ENCODE results near the gene ATP4A. TPM values are rescaled to one million over a fixed set of nuclear protein-coding genes. Genes with fewer than 3 reads are reported as not detected.

ATP4A gene
- total RNA-seq, 2 experiments from 2014 or later = not detected

DNA sequence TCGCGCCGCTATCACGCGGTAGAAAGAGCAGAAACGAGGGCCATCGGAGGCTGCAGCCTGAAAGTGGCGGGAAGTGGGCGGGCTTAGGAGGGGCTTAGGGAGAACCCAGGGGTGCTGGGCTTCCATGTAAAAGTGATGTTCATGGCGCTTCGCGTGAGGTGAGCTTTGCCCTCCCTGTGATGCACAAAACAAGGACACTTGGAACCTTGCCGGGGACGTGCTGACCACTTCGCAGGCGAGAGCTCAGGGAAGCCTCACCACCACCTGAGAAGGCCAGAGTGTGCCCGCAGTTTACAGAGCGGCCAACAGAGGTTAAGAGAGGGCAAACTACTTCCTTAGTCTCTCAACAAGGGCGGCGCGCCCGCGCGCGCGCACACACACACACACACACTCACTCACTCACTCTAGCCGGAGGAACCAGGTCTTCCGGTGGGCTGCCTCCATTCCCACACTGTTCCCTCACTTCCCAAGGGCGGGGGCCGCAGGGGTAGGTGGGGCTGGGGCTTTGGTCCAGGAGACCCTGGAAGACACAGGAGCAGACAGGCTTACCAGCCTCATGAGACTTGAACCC, 29.6 kb downstream of the ATP4A start:
- ATAC-seq = peak; percentile 86
- Mint-ChIP-seq H3K36me3 (ENCODE audit: low read depth) (no peaks in the 10 kb centered on the region), H3K9me3 (ENCODE audit: low read depth) (no peaks in the 10 kb centered on the region), H3K27ac (peak overlapping the region; percentile 31), H3K4me1 (peaks cover 10% of the 10 kb centered on the region), H3K4me3 (peak overlapping the region; percentile 46), H3K27me3 (peaks cover 24% of the 10 kb centered on the region)
- intact Hi-C loops (cut with DNase I, micrococcal nuclease) = no loop called here
- ChIA-PET CTCF (interaction anchor here (1.0 kb wide), 1 partner anchor 15 kb away, joined by 3 read pairs; no protein-coding TSS in a partner anchor), POLR2A (no interaction called here)
- DNase-seq = peak; percentile 67

DNA sequence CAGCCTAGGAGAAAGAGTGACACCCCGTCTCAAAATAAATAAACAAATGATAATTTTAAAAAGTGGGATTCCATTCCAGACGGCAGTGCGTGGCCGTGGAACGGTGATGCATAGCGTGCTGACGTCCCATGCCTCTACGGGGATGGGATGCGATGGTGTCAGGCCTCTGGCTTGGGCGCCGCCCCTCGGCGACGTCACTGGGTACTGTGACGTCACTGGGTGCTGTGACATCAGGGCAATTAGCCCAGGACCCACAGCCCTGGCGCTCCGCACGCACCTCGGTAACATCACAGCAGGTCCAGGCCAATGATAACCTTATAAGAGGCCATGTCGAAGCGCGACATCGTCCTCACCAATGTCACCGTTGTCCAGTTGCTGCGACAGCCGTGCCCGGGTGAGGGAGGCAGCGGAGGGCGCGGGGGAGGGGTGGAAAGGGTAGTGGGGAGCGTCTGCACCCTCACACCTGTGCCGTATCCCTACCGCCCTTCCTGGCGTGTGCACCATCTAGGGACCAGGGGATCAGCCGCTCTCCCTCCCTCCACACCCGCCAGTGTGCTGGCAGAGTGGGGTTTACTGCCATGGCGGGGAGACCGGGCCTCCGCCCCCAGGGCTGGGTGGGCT, 30.1 kb downstream of the ATP4A start, which contains the start of gene GAPDHS:
GAPDHS (plus strand) TSS at position 256 of the 621 bp plus-strand sequence; CDS start at position 328, 72 bp downstream.
- intact Hi-C loops (cut with DNase I, micrococcal nuclease) = no loop called here
- ChIA-PET POLR2A (no interaction called here), CTCF (interaction anchor here (1.0 kb wide), 1 partner anchor 15 kb away, joined by 3 read pairs; no protein-coding TSS in a partner anchor)
- peak within 1 kb of the TSS; percentile 46 for H3K4me3 Mint-ChIP-seq
- H3K9me3 Mint-ChIP-seq (ENCODE audit: low read depth) = no peaks in the 10 kb centered on the region
- peak within 1 kb of the TSS; percentile 31 for H3K27ac Mint-ChIP-seq
- DNase-seq (peak; percentile 23), ATAC-seq (peak; percentile 14)
- H3K36me3 Mint-ChIP-seq (ENCODE audit: low read depth) = no peaks in the 10 kb centered on the region
- H3K27me3 Mint-ChIP-seq = peaks cover 30% of the 10 kb centered on the region
- H3K4me1 Mint-ChIP-seq = peaks cover 10% of the 10 kb centered on the region

DNA sequence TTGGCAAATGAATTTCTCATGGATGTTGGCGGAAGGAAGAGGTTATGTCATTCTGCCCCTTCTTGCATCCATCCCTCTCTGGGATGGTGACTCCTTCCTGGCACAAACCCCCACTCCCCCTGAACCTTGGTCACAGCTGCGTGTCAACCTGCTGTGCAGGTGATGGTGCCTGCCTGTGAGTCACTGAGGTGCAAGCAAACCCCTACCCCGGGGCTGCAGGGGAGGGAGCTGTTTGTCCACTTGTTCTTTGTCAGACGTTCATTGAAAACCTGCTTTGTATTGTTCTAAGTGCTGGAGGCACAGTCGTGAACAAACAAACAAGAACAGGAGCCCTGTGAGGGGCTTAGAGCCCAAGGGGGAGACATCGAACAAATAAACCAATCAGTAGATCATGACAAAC, 32.2 kb downstream of the ATP4A start:
- no peaks in the 10 kb centered on the region for H3K9me3 Mint-ChIP-seq (ENCODE audit: low read depth)

DNA sequence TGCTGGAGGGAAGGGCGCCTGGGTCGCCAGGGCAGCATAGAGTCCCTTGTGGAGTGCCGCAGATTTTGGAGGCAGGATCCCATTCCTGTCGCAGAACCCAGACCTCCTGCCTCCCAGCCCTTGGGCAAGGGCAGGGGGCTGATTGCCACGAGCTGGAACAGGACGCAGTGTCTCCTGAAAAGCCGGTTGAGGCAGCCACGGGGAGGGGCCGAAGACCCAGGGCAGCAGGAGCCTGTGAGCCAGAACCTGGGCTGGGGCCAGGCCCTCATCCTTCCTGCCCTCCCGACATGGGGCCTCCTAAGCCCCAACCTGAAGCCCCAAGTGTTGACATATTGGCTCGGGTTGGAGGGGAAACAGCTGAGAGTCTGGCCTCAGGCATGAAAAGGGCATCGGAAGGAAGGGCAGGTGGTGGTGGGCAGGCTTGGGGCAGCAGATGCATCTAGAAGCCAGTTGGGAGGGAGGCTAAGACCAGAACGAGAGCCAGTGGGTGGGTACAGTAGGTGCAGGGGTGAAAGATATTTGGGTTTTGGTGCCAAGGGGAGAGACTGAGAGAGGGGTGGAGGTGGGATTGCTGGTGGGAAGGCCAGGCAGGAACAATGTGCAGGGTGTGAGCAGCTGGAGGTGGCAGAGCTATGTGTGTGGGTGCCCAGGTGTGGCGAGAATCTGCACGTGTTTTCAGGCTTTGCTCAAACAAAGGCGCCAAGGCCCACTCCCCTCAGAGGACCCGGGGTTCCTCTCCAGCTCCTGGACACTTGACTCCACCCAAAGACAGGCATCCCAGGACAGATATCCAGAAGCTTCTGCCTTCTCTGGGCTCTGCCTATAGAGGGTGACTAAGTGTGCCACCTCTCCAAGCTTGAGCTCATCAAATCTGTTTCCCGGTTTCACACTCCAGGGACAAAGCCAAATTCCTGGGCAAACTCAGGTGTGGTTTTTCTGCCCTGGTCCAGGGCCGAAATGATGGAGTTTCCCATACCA, 33.9 kb downstream of the ATP4A start:
- Mint-ChIP-seq H3K4me1 (peaks cover 10% of the 10 kb centered on the region), H3K9me3 (ENCODE audit: low read depth) (no peaks in the 10 kb centered on the region), H3K36me3 (ENCODE audit: low read depth) (no peaks in the 10 kb centered on the region), H3K4me3 (no peak overlapping the region), H3K27ac (no peak overlapping the region), H3K27me3 (peaks cover 33% of the 10 kb centered on the region)
- DNase-seq (no peak), ATAC-seq (no peak)
- POLR2A ChIA-PET = no interaction called here
- CTCF ChIA-PET = interaction anchor here (0.8 to 0.9 kb wide), 2 partner anchors 15 to 37 kb away, joined by 3 to 4 read pairs; no protein-coding TSS in a partner anchor
- intact Hi-C loops (cut with DNase I, micrococcal nuclease) = no loop called here

More for the DNA sequence above, 32.2 kb downstream of the ATP4A start:
- peaks cover 35% of the 10 kb centered on the region for H3K27me3 Mint-ChIP-seq
- H3K4me3 Mint-ChIP-seq = no peak overlapping the region
- ChIA-PET POLR2A (no interaction called here), CTCF (no interaction called here)
- intact Hi-C loops (cut with DNase I, micrococcal nuclease) = no loop called here
- peaks cover 10% of the 10 kb centered on the region for H3K4me1 Mint-ChIP-seq
- DNase-seq (no peak), ATAC-seq (no peak)
- H3K36me3 Mint-ChIP-seq (ENCODE audit: low read depth) = no peaks in the 10 kb centered on the region
- H3K27ac Mint-ChIP-seq = no peak overlapping the region

DNA sequence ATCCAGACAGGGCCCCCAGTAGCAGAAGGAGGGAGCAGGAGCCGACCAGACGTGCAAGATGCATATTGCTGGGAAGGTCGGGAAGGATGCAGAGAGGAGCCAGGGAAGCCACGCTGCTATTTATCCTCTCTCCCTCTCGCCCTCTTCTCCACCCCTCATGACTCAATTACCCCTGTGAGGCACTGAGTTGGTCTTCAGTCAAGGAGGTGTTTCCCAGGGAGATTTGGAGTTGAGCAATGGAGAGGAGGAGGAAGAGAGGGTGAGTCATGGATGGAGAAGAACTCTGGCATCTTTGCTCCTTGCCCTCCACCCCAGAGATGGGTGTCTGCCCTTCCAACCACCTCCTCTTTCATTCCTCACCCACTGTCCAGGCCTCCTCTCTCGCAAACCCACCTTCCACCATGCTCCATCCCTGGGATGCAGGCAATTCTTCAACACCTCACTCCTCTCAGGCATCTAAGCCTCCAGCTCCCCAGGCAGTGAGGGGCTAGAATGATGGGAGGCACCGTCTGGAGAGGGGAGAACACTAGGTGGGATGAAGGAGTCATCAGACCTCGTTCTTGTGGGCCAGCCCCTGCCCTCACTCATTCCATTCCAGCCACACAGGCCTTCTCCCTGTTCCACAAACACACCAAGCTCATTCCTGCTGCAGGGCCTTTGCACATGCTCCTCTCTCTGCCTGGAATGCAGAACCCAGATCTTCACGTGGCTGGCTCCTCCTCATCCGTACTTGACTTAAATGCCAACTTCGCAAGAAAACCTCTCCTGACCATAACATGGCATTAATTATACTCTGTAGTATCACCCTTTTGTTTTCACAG, 35.0 kb downstream of the ATP4A start, which contains the start of gene SBSN:
SBSN (minus strand) TSS at position 94 of the 821 bp plus-strand sequence; CDS start at position 64, 30 bp downstream.
- no peak within 1 kb of the TSS for H3K4me3 Mint-ChIP-seq
- intact Hi-C loops (cut with DNase I, micrococcal nuclease) = no loop called here
- H3K9me3 Mint-ChIP-seq (ENCODE audit: low read depth) = no peaks in the 10 kb centered on the region
- CTCF ChIA-PET = no interaction called here
- H3K4me1 Mint-ChIP-seq = peaks cover 4% of the 10 kb centered on the region
- H3K36me3 Mint-ChIP-seq (ENCODE audit: low read depth) = no peaks in the 10 kb centered on the region
- peaks cover 32% of the 10 kb centered on the region for H3K27me3 Mint-ChIP-seq
- ATAC-seq (no peak), DNase-seq (no peak)
- POLR2A ChIA-PET = no interaction called here
- no peak within 1 kb of the TSS for H3K27ac Mint-ChIP-seq

DNA sequence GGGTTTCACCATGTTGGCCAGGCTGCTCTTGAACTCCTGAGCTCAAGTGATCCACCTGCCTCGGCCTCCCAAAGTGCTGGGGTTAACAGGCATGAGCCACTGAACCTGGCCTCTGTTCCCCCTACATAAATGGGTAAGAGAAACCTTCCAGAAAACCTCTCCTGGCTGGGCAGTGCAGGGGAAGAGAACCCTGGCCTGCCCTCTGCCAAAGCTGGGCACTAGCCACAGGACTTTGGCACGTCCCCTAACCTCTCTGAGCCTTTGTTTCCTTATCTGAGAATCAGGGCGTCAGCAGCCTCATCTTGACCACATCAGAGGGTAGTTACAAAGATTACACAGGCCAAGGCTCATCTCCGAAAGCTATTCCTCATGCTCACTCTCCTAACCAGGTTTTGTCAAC, 37.6 kb downstream of the ATP4A start:
- intact Hi-C loops (cut with DNase I, micrococcal nuclease) = no loop called here
- no peak overlapping the region for H3K27ac Mint-ChIP-seq
- no peak overlapping the region for H3K4me3 Mint-ChIP-seq
- no peaks in the 10 kb centered on the region for H3K36me3 Mint-ChIP-seq (ENCODE audit: low read depth)
- H3K27me3 Mint-ChIP-seq = peaks cover 21% of the 10 kb centered on the region
- ATAC-seq = no peak
- DNase-seq = no peak
- no peaks in the 10 kb centered on the region for H3K4me1 Mint-ChIP-seq
- ChIA-PET CTCF (interaction anchor here (1.2 kb wide), 1 partner anchor 15 kb away, joined by 3 read pairs; no protein-coding TSS in a partner anchor), POLR2A (no interaction called here)
- H3K9me3 Mint-ChIP-seq (ENCODE audit: low read depth) = no peaks in the 10 kb centered on the region

DNA sequence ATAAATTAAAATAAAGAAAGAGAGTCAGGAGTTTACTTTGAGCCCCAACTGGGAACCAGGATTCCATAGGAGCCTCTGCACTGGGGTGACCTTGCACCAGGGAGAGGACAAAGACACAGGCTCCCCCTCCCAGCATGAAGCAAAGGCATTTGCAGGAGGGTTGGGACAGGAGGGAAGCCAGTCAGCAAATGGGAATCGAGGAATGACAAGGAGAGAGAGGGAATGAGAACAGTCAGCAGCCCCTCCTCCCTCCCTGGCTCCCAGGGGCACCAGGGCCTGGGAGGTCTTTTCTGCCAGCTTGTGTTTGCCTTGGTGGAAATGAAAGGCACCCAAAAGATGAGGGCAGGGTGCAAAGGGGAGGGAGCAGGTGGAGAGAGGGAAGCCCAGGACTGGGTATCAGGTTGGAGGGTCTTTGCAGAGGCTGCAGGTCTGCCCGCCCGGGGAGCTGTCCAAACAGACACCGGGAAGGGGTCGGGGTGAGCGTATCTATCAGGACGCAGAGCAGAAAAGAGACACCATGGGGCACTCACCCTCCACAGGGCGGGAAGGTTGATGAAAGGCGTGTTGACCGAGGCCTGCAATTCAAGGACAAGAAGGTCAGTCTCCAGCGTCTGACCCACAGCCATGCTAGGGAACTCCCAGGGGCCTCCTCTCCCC, 39.1 kb downstream of the ATP4A start:
- H3K4me1 Mint-ChIP-seq = no peaks in the 10 kb centered on the region
- H3K9me3 Mint-ChIP-seq (ENCODE audit: low read depth) = no peaks in the 10 kb centered on the region
- H3K27me3 Mint-ChIP-seq = peaks cover 16% of the 10 kb centered on the region
- intact Hi-C loops (cut with DNase I, micrococcal nuclease) = no loop called here
- ChIA-PET POLR2A (no interaction called here), CTCF (no interaction called here)
- no peak overlapping the region for H3K27ac Mint-ChIP-seq
- ATAC-seq (no peak), DNase-seq (no peak)
- H3K36me3 Mint-ChIP-seq (ENCODE audit: low read depth) = no peaks in the 10 kb centered on the region
- H3K4me3 Mint-ChIP-seq = no peak overlapping the region

DNA sequence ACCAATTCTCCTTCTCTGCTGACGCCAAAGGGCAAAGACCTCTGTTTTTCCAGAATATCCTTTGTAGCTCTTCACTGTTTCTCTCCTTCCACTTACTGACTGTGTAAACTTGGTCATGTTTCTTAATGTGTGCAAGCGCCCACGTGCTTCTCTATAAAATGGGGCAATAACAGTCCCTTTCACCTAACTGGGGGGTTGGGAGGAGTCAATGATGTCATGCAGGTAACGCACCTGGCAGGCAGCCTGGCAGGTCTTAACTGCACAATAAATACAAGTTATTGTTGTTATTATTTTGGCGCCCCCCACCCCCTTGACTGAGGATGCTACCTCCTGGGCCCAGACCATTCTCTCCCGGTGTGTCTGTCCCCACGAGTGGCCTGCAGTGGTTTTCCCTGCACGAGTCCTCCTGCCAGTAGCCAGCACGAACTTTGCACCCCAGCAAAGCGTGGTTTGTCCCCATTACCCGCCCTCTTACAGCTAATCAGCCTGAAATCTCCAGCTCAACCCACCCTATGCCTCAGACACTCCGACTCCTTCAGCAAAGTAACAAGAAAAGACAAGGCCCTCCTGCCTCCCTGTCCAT, 40.6 kb downstream of the ATP4A start:
- H3K9me3 Mint-ChIP-seq (ENCODE audit: low read depth) = no peaks in the 10 kb centered on the region
- no peaks in the 10 kb centered on the region for H3K4me1 Mint-ChIP-seq
- ChIA-PET POLR2A (no interaction called here), CTCF (interaction anchor here (1.0 to 1.4 kb wide), 2 partner anchors 12 to 28 kb away, joined by 4 to 7 read pairs; no protein-coding TSS in a partner anchor)
- no peak overlapping the region for H3K27ac Mint-ChIP-seq
- DNase-seq = no peak
- no peaks in the 10 kb centered on the region for H3K36me3 Mint-ChIP-seq (ENCODE audit: low read depth)
- no peak overlapping the region for H3K4me3 Mint-ChIP-seq
- intact Hi-C loops (cut with DNase I, micrococcal nuclease) = no loop called here
- no peak for ATAC-seq
- peaks cover 6% of the 10 kb centered on the region for H3K27me3 Mint-ChIP-seq

DNA sequence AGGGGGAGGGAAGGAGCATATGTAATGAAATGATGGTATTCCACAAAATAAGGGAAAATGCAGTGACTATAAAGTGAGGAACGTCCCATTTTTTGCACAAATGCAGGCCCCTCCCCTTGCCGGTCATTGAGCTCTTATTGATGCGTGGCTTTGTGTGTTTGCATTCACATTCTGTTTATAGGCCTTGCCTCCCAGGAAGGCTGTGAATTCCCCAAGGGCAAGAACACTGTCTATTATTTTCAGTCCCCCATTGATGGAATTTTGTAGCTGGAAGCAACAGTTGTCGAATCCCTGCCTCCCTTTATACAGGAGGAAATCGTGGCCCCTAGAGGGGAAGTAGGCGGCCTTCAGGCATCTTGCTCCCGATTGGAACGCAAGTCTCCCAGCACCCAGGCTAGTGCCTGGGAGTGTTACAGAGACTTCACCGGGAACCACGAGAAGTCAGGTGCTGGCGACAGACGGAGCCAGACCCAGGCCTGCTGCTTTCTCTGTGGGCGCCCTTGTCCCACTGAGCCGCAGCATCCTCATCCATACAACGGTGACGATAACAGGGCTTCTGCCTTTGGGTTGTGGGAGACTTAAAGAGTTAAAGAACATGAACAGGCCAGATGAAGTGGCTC, 42.2 kb downstream of the ATP4A start:
- POLR2A ChIA-PET = no interaction called here
- Mint-ChIP-seq H3K27me3 (peaks cover 3% of the 10 kb centered on the region), H3K4me3 (no peak overlapping the region), H3K36me3 (ENCODE audit: low read depth) (no peaks in the 10 kb centered on the region), H3K9me3 (ENCODE audit: low read depth) (no peaks in the 10 kb centered on the region), H3K4me1 (no peaks in the 10 kb centered on the region), H3K27ac (no peak overlapping the region)
- CTCF ChIA-PET = interaction anchor here (0.7 to 1.8 kb wide), 3 partner anchors 10 to 1239 kb away, joined by 3 to 5 read pairs (median 3); no protein-coding TSS in a partner anchor
- DNase-seq (no peak), ATAC-seq (no peak)
- intact Hi-C loops (cut with DNase I, micrococcal nuclease) = no loop called here

DNA sequence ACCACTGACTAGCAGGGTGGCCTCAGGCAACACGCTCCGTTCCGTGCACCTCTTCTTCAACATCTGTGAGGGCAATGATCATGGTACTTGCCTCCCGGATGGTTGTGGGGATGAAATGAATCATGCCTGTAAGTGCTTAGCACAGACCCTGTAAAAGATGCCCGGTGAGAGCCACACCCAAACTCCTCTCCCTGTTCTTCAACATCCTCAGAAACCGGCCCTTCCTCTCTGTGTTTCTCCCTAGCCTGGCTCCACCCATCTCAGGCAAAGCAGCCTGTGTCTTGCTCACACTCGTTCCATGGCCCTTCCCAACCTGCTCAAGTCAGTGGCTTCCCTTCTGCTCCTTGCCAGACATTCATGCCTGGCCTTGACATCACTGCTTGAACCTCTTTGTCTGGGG, 44.2 kb downstream of the ATP4A start:
- Mint-ChIP-seq H3K4me1 (no peaks in the 10 kb centered on the region), H3K27me3 (peaks cover 3% of the 10 kb centered on the region), H3K4me3 (no peak overlapping the region), H3K27ac (no peak overlapping the region), H3K9me3 (ENCODE audit: low read depth) (no peaks in the 10 kb centered on the region), H3K36me3 (ENCODE audit: low read depth) (no peaks in the 10 kb centered on the region)
- intact Hi-C loops (cut with DNase I, micrococcal nuclease) = no loop called here
- ATAC-seq (no peak), DNase-seq (no peak)
- ChIA-PET POLR2A (no interaction called here), CTCF (no interaction called here)

All from activated CD4-positive, alpha-beta T cell treated with anti-CD3 and anti-CD28 coated beads for 36 hours (primary cell).